KBM-7 (cell line): ENCODE results near the gene CPB2.
A peak's percentile ranks its signal among the peaks of the same experiment; 100 is the strongest.

ENCODE experiments used
- DNase-seq: peaks from one replicate; pipeline ENCODE4 v3.0.0-alpha.2; 2015
- in situ Hi-C: fragments of 300-500 bp; cut with MboI; formaldehyde crosslinking; loops from 2 replicates; pipeline ENCODE4 v1.14.3; 2020; ENCODE audit warnings: low sequenced_read_pairs, low pct_unique_long_range_greater_than_20kb, mixed read lengths

Gene CPB2

GRCh38 chr13:46129124-46129523 lies 24.3 kb upstream of the CPB2 start:
- in situ Hi-C loops: no loop called here
- DNase-seq: no peak

GRCh38 chr13:46127358-46128023 lies 22.7 kb upstream of the CPB2 start:
- in situ Hi-C loops: no loop called here
- DNase-seq: no peak

GRCh38 chr13:46126552-46127357 lies 21.9 kb upstream of the CPB2 start:
- in situ Hi-C loops: no loop called here
- DNase-seq: peak; percentile 88

- no peak for DNase-seq
- in situ Hi-C loops: no loop called here
Measured at GRCh38 chr13:46126056-46126455, 21.2 kb upstream of the CPB2 start.

GRCh38 chr13:46124967-46125933 lies 20.4 kb upstream of the CPB2 start:
- in situ Hi-C loops: no loop called here
- DNase-seq: peak; percentile 91

GRCh38 chr13:46124531-46124966 lies 19.7 kb upstream of the CPB2 start:
- peak; percentile 78 for DNase-seq
- in situ Hi-C loops: no loop called here

- in situ Hi-C loops: no loop called here
- no peak for DNase-seq
Measured at GRCh38 chr13:46122304-46122703, 17.5 kb upstream of the CPB2 start.

GRCh38 chr13:46121597-46122163 lies 16.8 kb upstream of the CPB2 start:
- DNase-seq: no peak
- in situ Hi-C loops: no loop called here

GRCh38 chr13:46121033-46121432 lies 16.2 kb upstream of the CPB2 start:
- no peak for DNase-seq
- in situ Hi-C loops: no loop called here

GRCh38 chr13:46119883-46120614 lies 15.2 kb upstream of the CPB2 start:
- DNase-seq: peak; percentile 41
- in situ Hi-C loops: no loop called here

- in situ Hi-C loops: no loop called here
- DNase-seq: no peak
Measured at GRCh38 chr13:46116653-46117502, 12.0 kb upstream of the CPB2 start.

GRCh38 chr13:46114613-46115012 lies 9.8 kb upstream of the CPB2 start:
- no peak for DNase-seq
- in situ Hi-C loops: no loop called here

GRCh38 chr13:46113596-46113995 lies 8.8 kb upstream of the CPB2 start:
- in situ Hi-C loops: no loop called here
- peak; percentile 41 for DNase-seq

GRCh38 chr13:46111151-46111550 lies 6.3 kb upstream of the CPB2 start:
- in situ Hi-C loops: no loop called here
- DNase-seq: no peak

- no peak for DNase-seq
- in situ Hi-C loops: no loop called here
Measured at GRCh38 chr13:46109451-46109850, 4.6 kb upstream of the CPB2 start.

GRCh38 chr13:46106839-46107371 lies 2.1 kb upstream of the CPB2 start:
- no peak for DNase-seq
- in situ Hi-C loops: no loop called here

GRCh38 chr13:46103037-46103436 lies 1.8 kb downstream of the CPB2 start:
- in situ Hi-C loops: no loop called here
- no peak for DNase-seq

- DNase-seq: no peak
- in situ Hi-C loops: no loop called here
Measured at GRCh38 chr13:46102255-46102605, 2.6 kb downstream of the CPB2 start.
